A549 (cell line): Measurements from ENCODE around the gene WT1. TPM values are rescaled to one million over a fixed set of nuclear protein-coding genes. Genes with fewer than 3 reads are reported as not detected.

ENCODE experiments used
- ATAC-seq, 2 experiments: fragments of 200-7000 bp in 1 of 2; fragments of >200 bp in 1 of 2; cut with Nextera tagmentation in 1 of 2; cut with Tn5 transposase in 1 of 2; 3 replicates each; pipeline versions ENCODE4 v1.8.0 to v1.9.1; 2018 to 2020; ENCODE audit warnings: mild to moderate bottlenecking in 1 of 2, moderate library complexity in 1 of 2
- CTCF ChIA-PET: fragments of 300-600 bp; sonication (Branson Sonifier 250); formaldehyde crosslinking; extraction: SDS; loops from one replicate; lab custom pipeline; 2021; ENCODE audit warnings: antibody characterized with exemption, inconsistent platforms; lab: Yijun Ruan, JAX
- POLR2A ChIA-PET: fragments of 350-600 bp; formaldehyde crosslinking; extraction: SDS; loops from one replicate; lab custom pipeline; 2021; ENCODE audit warnings: antibody characterized with exemption, inconsistent platforms; lab: Yijun Ruan, JAX
- DNase-seq, 2 experiments: peaks; one replicate each; pipeline versions ENCODE4 v3.0.0 to v3.0.0-alpha.2; 2011 to 2016; ENCODE audit warnings: low read depth in 1 of 2, low spot score in 1 of 2
- FAIRE-seq: peaks from 2 replicates; lab custom pipeline; 2011; peaks lifted over from hg19 to GRCh38; lab: Jason Lieb, UNC
- H3K27ac ChIP-seq, 2 experiments: fragments of >200 bp; sonication (Bioruptor Twin); formaldehyde crosslinking; 3 replicates each; pipeline ENCODE4 v1.5.1; 2016 to 2017
- H3K4me1 ChIP-seq: fragments of >200 bp; sonication (Bioruptor Twin); formaldehyde crosslinking; 3 replicates; pipeline ENCODE4 v1.6.1; 2016
- H3K4me2 ChIP-seq: fragments of >200 bp; sonication (Bioruptor Twin); formaldehyde crosslinking; 3 replicates; pipeline ENCODE4 v1.6.1; 2016
- H3K4me3 ChIP-seq: fragments of >200 bp; sonication (Bioruptor Twin); formaldehyde crosslinking; 3 replicates; pipeline ENCODE4 v1.5.1; 2016
- H3K9me3 ChIP-seq: fragments of >200 bp; sonication (Bioruptor Twin); formaldehyde crosslinking; 3 replicates; pipeline ENCODE4 v1.6.1; 2016
- ATOH8 ChIP-seq: fragments of 250-450 bp; sonication (Bioruptor Pico); IDR thresholded peaks from 2 replicates; pipeline ENCODE4 v1.5.0; 2020; ENCODE audit warnings: low read depth, mild to moderate bottlenecking, moderate library complexity
- CEBPB ChIP-seq, 2 experiments: fragments of >200 bp in 1 of 2; sonication (Bioruptor Twin) in 1 of 2; formaldehyde crosslinking in 1 of 2; IDR thresholded peaks; 2 replicates each; pipeline ENCODE4 v1.6.1; 2012 to 2016
- CHD2 ChIP-seq: fragments of 150-350 bp; IDR thresholded peaks from 2 replicates; pipeline ENCODE4 v1.6.1; 2014; ENCODE audit warnings: low read length; ENCODE audit not compliant: partially characterized antibody
- CTCF ChIP-seq: fragments of >200 bp; sonication (Bioruptor Twin); formaldehyde crosslinking; IDR thresholded peaks from 3 replicates; pipeline ENCODE4 v1.5.1; 2016
- E2F6 ChIP-seq: IDR thresholded peaks from 2 replicates; pipeline ENCODE4 v1.6.1; 2012; ENCODE audit warnings: low read depth, borderline replicate concordance
- EHF ChIP-seq: fragments of 250-450 bp; sonication (Bioruptor Pico); IDR thresholded peaks from 2 replicates; pipeline ENCODE4 v1.5.0; 2020; ENCODE audit warnings: mild to moderate bottlenecking
- EP300 ChIP-seq, 2 experiments: fragments of >200 bp; sonication (Bioruptor Twin); formaldehyde crosslinking; IDR thresholded peaks; 2 replicates in 1 of 2; 3 replicates in 1 of 2; pipeline ENCODE4 v1.6.1; 2016 to 2017
- FOSB ChIP-seq: fragments of 250-450 bp; sonication (Bioruptor Pico); IDR thresholded peaks from 2 replicates; pipeline ENCODE4 v1.5.0; 2020; ENCODE audit warnings: mild to moderate bottlenecking, moderate library complexity
- FOXS1 ChIP-seq: fragments of 250-450 bp; sonication (Bioruptor Pico); IDR thresholded peaks from 2 replicates; pipeline ENCODE4 v1.5.0; 2020; ENCODE audit warnings: mild to moderate bottlenecking, moderate library complexity
- HEYL ChIP-seq: fragments of 250-450 bp; sonication (Bioruptor Pico); IDR thresholded peaks from 2 replicates; pipeline ENCODE4 v1.8.0; 2021; ENCODE audit warnings: mild to moderate bottlenecking, moderate library complexity
- HMGXB4 ChIP-seq: fragments of 250-450 bp; sonication (Bioruptor Pico); IDR thresholded peaks from 2 replicates; pipeline ENCODE4 v1.5.0; 2021; ENCODE audit warnings: mild to moderate bottlenecking, moderate library complexity, borderline replicate concordance
- HOXB13 ChIP-seq: fragments of 250-450 bp; sonication (Bioruptor Pico); IDR thresholded peaks from 2 replicates; pipeline ENCODE4 v1.5.0; 2020; ENCODE audit warnings: low read depth, mild to moderate bottlenecking, moderate library complexity
- JUN ChIP-seq, 2 experiments: fragments of >200 bp; sonication (Bioruptor Twin); formaldehyde crosslinking; IDR thresholded peaks; 2 replicates in 1 of 2; 3 replicates in 1 of 2; pipeline ENCODE4 v1.6.1; 2016 to 2017
- JUNB ChIP-seq: fragments of >200 bp; sonication (Bioruptor Twin); formaldehyde crosslinking; IDR thresholded peaks from 2 replicates; pipeline ENCODE4 v1.6.1; 2016
- MAX ChIP-seq: IDR thresholded peaks from 2 replicates; pipeline ENCODE4 v1.6.1; 2012
- NFE2L2 ChIP-seq: fragments of 150-350 bp; conservative IDR thresholded peaks from 2 replicates; pipeline ENCODE4 v1.6.1; 2014; ENCODE audit warnings: low read length
- NPAS2 ChIP-seq: fragments of 250-450 bp; sonication (Bioruptor Pico); IDR thresholded peaks from 2 replicates; pipeline ENCODE4 v1.8.0; 2022; ENCODE audit warnings: mild to moderate bottlenecking, moderate library complexity, borderline replicate concordance
- NR3C1 ChIP-seq: fragments of >200 bp; sonication (Bioruptor Twin); formaldehyde crosslinking; IDR thresholded peaks from 3 replicates; pipeline ENCODE4 v1.6.1; 2017
- PBX3 ChIP-seq: IDR thresholded peaks from 2 replicates; pipeline ENCODE4 v1.6.1; 2012
- POLR2A ChIP-seq: IDR thresholded peaks from 2 replicates; pipeline ENCODE4 v1.6.1; 2012; ENCODE audit warnings: mild to moderate bottlenecking, low read length
- RAD21 ChIP-seq, 2 experiments: fragments of >200 bp in 1 of 2; sonication (Bioruptor Twin) in 1 of 2; formaldehyde crosslinking in 1 of 2; IDR thresholded peaks in 1 of 2; conservative IDR thresholded peaks in 1 of 2; 2 replicates in 1 of 2; 3 replicates in 1 of 2; pipeline ENCODE4 v1.6.1; 2012 to 2018; ENCODE audit warnings: inconsistent platforms in 1 of 2
- RARB ChIP-seq: fragments of 250-450 bp; sonication (Bioruptor Pico); IDR thresholded peaks from 2 replicates; pipeline ENCODE4 v1.8.0; 2021; ENCODE audit warnings: mild to moderate bottlenecking, moderate library complexity
- RNF2 ChIP-seq: fragments of 200-600 bp; sonication (generic); IDR thresholded peaks from 2 replicates; pipeline ENCODE4 v1.6.1; 2016; ENCODE audit warnings: low read depth, mild to moderate bottlenecking, antibody characterized with exemption, moderate library complexity, borderline replicate concordance
- SREBF2 ChIP-seq: fragments of 450-650 bp; IDR thresholded peaks from 2 replicates; pipeline ENCODE4 v1.6.1; 2014; ENCODE audit warnings: mild to moderate bottlenecking, moderate library complexity
- TFCP2L1 ChIP-seq: fragments of 250-450 bp; sonication (Bioruptor Pico); IDR thresholded peaks from 2 replicates; pipeline ENCODE4 v1.5.0; 2021; ENCODE audit warnings: mild to moderate bottlenecking
- TP53 ChIP-seq: fragments of 250-450 bp; sonication (Bioruptor Pico); IDR thresholded peaks from 2 replicates; pipeline ENCODE4 v1.5.0; 2021; ENCODE audit warnings: mild to moderate bottlenecking, moderate library complexity
- ZC3H11A ChIP-seq: fragments of 450-650 bp; IDR thresholded peaks from 2 replicates; pipeline ENCODE4 v1.6.1; 2014; ENCODE audit warnings: antibody characterized with exemption, mild to moderate bottlenecking
- ZNF302 ChIP-seq: fragments of 250-450 bp; sonication (Bioruptor Pico); IDR thresholded peaks from 2 replicates; pipeline ENCODE4 v1.9.0; 2021; ENCODE audit warnings: inconsistent platforms, mild to moderate bottlenecking, moderate library complexity
- ZSCAN20 ChIP-seq: fragments of 250-450 bp; sonication (Bioruptor Pico); IDR thresholded peaks from 2 replicates; pipeline ENCODE4 v1.8.0; 2022; ENCODE audit warnings: mild to moderate bottlenecking, moderate library complexity
- WGBS: methylation state at CpG from one replicate; pipeline ENCODE4 v1.1.6; 2017; ENCODE audit errors: missing lambda C conversion rate; 5-methylcytosine and 5-hydroxymethylcytosine counted together
- polyA plus RNA-seq, 4 experiments: library from polyadenylated mRNA; depleted of rRNA in 3 of 4; stranded (reverse); fragments of >200 nt; fragmentation: RNase III in 1 of 4; extraction: RNeasy Plus Mini Kit Qiagen cat#74134 plus additional on column Dnase treatment in 1 of 4; gene quantifications; 2 replicates in 3 of 4; 3 replicates in 1 of 4; pipeline ENCODE4 v1.2.3, GENCODE V29; 2011 to 2017

Gene WT1
- polyA plus RNA-seq, 2 of the 4 experiments (the other 2 are of a cell fraction), result 2.8 to 4.0 TPM

- WGBS, result 75% methylated on average over 4 of the region's 4 CpGs
These were observed 19.0 kb downstream of the WT1 start for GRCh38 chr11:32416301-32416700.

GRCh38 chr11:32414925-32415324 lies 20.4 kb downstream of the WT1 start:
- ChIA-PET POLR2A (no interaction called here), CTCF (no interaction called here)
- Histone ChIP-seq H3K27ac (no peak overlapping the region), H3K4me1 (no peaks in the 10 kb centered on the region), H3K9me3 (no peaks in the 10 kb centered on the region), H3K4me2 (no peak overlapping the region), H3K4me3 (no peak overlapping the region)
- ATAC-seq (no peak), FAIRE-seq (no peak), DNase-seq (no peak)
- no peak for TF ChIP-seq ATOH8 (CRISPR knock-in tag)
- TF ChIP-seq RARB (CRISPR knock-in tag), result no peak
- no peak for TF ChIP-seq CHD2
- no peak for TF ChIP-seq ZNF302 (CRISPR knock-in tag)
- no peak for TF ChIP-seq JUNB
- no peak for TF ChIP-seq CTCF
- TF ChIP-seq ZC3H11A, result no peak
- no peak for TF ChIP-seq PBX3
- TF ChIP-seq CEBPB (IDR thresholded peaks at IDR 0.05), result no peak
- TF ChIP-seq EHF (CRISPR knock-in tag), result no peak
- TF ChIP-seq HOXB13 (CRISPR knock-in tag), result no peak
- no peak for TF ChIP-seq MAX
- TF ChIP-seq SREBF2, result no peak
- TF ChIP-seq NR3C1, result no peak
- TF ChIP-seq ZSCAN20 (CRISPR knock-in tag), result no peak
- WGBS, result 43% methylated on average over 2 of the region's 2 CpGs

More at GRCh38 chr11:32416301-32416700, 19.0 kb downstream of the WT1 start:
- Histone ChIP-seq H3K27ac (no peak overlapping the region), H3K9me3 (no peaks in the 10 kb centered on the region), H3K4me2 (no peak overlapping the region), H3K4me1 (no peaks in the 10 kb centered on the region), H3K4me3 (no peak overlapping the region)
- POLR2A ChIA-PET, result no interaction called here
- TF ChIP-seq RARB (CRISPR knock-in tag) (no peak), NFE2L2 (no peak), TFCP2L1 (CRISPR knock-in tag) (no peak), FOXS1 (CRISPR knock-in tag) (no peak), JUN (IDR thresholded peaks at IDR 0.05) (no peak), RAD21 (conservative IDR thresholded peaks at IDR 0.05 in 1 of 2, IDR thresholded peaks at IDR 0.05 in 1 of 2) (no peak), NPAS2 (CRISPR knock-in tag) (no peak), EP300 (IDR thresholded peaks at IDR 0.05) (no peak), HEYL (CRISPR knock-in tag) (no peak), CEBPB (IDR thresholded peaks at IDR 0.05) (no peak), FOSB (CRISPR knock-in tag) (no peak), TP53 (CRISPR knock-in tag) (no peak), RNF2 (no peak), POLR2A (no peak), HMGXB4 (no peak), E2F6 (no peak), CHD2 (no peak), ZNF302 (CRISPR knock-in tag) (no peak)
- FAIRE-seq (no peak), DNase-seq (no peak), ATAC-seq (no peak)
- CTCF ChIA-PET, result interaction anchor here (1.8 kb wide), 1 partner anchor 27 kb away, joined by 5 read pairs; no protein-coding TSS in a partner anchor
